HepG2 (cell line): ENCODE results near the gene RAP1GAP2. TPM values are rescaled to one million over a fixed set of nuclear protein-coding genes. Genes with fewer than 3 reads are reported as not detected.

Experiments used
- CEBPB ChIP-seq: IDR thresholded peaks from 2 replicates; pipeline ENCODE4 v1.6.1; 2011; ENCODE audit warnings: low read depth, low read length, improper control_type of control experiment, borderline replicate concordance
- CEBPG ChIP-seq: IDR thresholded peaks from 2 replicates; pipeline ENCODE4 v1.6.1; 2016
- ETV5 ChIP-seq: IDR thresholded peaks from 2 replicates; pipeline ENCODE4 v1.6.1; 2018; ENCODE audit warnings: missing biosample characterization, missing genetic modification reagents, inconsistent platforms, borderline replicate concordance
- EZH2 ChIP-seq: conservative IDR thresholded peaks from 2 replicates; pipeline ENCODE4 v1.6.1; 2012; ENCODE audit warnings: mild to moderate bottlenecking, low read depth, low read length, moderate library complexity
- FOXA3 ChIP-seq: IDR thresholded peaks from 2 replicates; pipeline ENCODE4 v1.6.1; 2016; ENCODE audit warnings: missing genetic modification reagents, missing compliant biosample characterization
- RXRA ChIP-seq: sonication (generic); formaldehyde crosslinking; IDR thresholded peaks from 2 replicates; pipeline ENCODE4 v1.5.1; 2020; ENCODE audit warnings: missing genetic modification reagents
- SAP130 ChIP-seq: IDR thresholded peaks from 2 replicates; pipeline ENCODE4 v1.6.1; 2016; ENCODE audit warnings: low read depth
- ZBTB14 ChIP-seq: sonication (generic); formaldehyde crosslinking; IDR thresholded peaks from 2 replicates; pipeline ENCODE4 v1.4.0; 2020; ENCODE audit warnings: missing genetic modification reagents
- ZNF205 ChIP-seq: IDR thresholded peaks from 2 replicates; pipeline ENCODE4 v1.6.1; 2018; ENCODE audit warnings: missing biosample characterization, missing genetic modification reagents
- ZNF256 ChIP-seq: sonication (generic); formaldehyde crosslinking; conservative IDR thresholded peaks from 2 replicates; pipeline ENCODE4 v1.4.0; 2020; ENCODE audit warnings: missing genetic modification reagents
- ZNF432 ChIP-seq: sonication (generic); formaldehyde crosslinking; IDR thresholded peaks from 2 replicates; pipeline ENCODE4 v1.5.0; 2020; ENCODE audit warnings: missing genetic modification reagents, mild to moderate bottlenecking, borderline replicate concordance
- ZNF687 ChIP-seq: sonication (generic); formaldehyde crosslinking; IDR thresholded peaks from 2 replicates; pipeline ENCODE4 v1.5.1; 2020; ENCODE audit warnings: mild to moderate bottlenecking, missing genetic modification reagents, moderate library complexity
- polyA plus RNA-seq, 8 experiments: library from polyadenylated mRNA; depleted of rRNA in 3 of 8; stranded (reverse) in 7 of 8; unstranded in 1 of 8; fragments of >200 nt; fragmentation: Illumina TruSeq in 4 of 8; extraction: Trizol in 4 of 8; gene quantifications; 2 replicates each; pipeline versions ENCODE4 v1.2.1 to v1.2.3, GENCODE V29; 2011 to 2016; ENCODE audit warnings: low read depth in 4 of 8, missing spikeins in 1 of 8, mixed read lengths in 1 of 8; ENCODE audit not compliant: insufficient read depth in 1 of 8
- total RNA-seq, 5 experiments: library from RNA; depleted of rRNA; stranded (reverse); fragments of >200 nt; fragmentation: Illumina TruSeq; extraction: Trizol; gene quantifications; 2 replicates each; pipeline ENCODE4 v1.2.3, GENCODE V29; 2016; ENCODE audit warnings: low read depth in 1 of 5
- TF ChIP-seq, protein P1 (sequence below): sonication (generic); formaldehyde crosslinking; IDR thresholded peaks from 2 replicates; pipeline ENCODE4 v1.4.0; 2020; ENCODE audit warnings: mild to moderate bottlenecking, missing genetic modification reagents
- TF ChIP-seq, protein P2 (sequence below): sonication (generic); formaldehyde crosslinking; IDR thresholded peaks from 2 replicates; pipeline ENCODE4 v1.8.0; 2022; ENCODE audit warnings: mild to moderate bottlenecking, missing genetic modification reagents, moderate library complexity

RAP1GAP2 gene
- total and polyA plus RNA-seq, 2 of the 13 experiments (the other 11 are each of a cell fraction or from before 2014, with no cell fraction given), result 10.9 to 12.0 TPM

DNA sequence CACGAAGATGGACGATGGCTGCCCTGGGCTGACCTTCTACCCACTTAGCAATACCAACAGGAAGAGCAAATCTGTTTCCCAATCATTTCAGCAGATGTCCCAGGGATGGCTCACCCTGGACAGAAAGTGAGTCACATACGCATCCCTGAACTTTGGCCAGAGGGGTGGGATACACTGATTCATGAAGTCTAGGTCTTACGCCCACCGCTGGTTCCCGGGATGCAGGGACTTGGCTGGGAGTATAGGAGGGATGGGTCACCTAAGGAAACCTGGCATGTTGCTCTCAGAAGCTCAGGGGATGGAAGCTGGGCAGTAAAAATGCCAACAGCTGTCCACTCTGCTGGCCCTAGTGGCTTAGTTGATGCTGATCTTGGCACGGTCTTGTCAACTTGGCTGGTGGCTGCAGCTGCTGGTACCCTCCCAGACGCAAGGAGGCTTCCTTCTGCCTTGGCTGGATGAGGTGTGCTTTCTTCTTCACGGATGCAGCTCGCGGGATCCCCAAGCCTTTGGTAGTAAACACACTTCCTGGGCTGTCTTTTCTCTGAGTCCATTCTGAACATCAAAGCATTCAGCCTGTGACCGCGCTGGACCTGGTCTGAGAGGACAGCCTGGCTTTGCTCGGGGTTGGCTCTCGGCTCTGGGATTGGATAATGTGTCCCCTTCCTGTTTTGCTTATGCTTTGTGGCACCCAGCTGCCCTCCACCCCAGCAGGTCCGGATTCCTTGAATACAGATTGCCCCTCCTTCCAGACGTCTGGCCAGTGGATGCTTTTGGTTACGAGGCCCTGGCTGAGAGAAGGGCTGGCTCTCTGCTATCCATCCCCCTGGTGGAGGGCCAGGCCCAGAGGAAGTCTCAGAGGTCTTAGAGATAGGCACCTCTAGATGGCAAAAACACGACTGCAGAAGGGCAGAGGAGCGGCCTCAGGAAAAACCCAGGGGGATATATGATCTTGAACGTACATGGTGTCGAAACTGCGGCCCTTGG lies 71.5 kb downstream of the RAP1GAP2 start (continued):
- TF ChIP-seq, protein P1, sequence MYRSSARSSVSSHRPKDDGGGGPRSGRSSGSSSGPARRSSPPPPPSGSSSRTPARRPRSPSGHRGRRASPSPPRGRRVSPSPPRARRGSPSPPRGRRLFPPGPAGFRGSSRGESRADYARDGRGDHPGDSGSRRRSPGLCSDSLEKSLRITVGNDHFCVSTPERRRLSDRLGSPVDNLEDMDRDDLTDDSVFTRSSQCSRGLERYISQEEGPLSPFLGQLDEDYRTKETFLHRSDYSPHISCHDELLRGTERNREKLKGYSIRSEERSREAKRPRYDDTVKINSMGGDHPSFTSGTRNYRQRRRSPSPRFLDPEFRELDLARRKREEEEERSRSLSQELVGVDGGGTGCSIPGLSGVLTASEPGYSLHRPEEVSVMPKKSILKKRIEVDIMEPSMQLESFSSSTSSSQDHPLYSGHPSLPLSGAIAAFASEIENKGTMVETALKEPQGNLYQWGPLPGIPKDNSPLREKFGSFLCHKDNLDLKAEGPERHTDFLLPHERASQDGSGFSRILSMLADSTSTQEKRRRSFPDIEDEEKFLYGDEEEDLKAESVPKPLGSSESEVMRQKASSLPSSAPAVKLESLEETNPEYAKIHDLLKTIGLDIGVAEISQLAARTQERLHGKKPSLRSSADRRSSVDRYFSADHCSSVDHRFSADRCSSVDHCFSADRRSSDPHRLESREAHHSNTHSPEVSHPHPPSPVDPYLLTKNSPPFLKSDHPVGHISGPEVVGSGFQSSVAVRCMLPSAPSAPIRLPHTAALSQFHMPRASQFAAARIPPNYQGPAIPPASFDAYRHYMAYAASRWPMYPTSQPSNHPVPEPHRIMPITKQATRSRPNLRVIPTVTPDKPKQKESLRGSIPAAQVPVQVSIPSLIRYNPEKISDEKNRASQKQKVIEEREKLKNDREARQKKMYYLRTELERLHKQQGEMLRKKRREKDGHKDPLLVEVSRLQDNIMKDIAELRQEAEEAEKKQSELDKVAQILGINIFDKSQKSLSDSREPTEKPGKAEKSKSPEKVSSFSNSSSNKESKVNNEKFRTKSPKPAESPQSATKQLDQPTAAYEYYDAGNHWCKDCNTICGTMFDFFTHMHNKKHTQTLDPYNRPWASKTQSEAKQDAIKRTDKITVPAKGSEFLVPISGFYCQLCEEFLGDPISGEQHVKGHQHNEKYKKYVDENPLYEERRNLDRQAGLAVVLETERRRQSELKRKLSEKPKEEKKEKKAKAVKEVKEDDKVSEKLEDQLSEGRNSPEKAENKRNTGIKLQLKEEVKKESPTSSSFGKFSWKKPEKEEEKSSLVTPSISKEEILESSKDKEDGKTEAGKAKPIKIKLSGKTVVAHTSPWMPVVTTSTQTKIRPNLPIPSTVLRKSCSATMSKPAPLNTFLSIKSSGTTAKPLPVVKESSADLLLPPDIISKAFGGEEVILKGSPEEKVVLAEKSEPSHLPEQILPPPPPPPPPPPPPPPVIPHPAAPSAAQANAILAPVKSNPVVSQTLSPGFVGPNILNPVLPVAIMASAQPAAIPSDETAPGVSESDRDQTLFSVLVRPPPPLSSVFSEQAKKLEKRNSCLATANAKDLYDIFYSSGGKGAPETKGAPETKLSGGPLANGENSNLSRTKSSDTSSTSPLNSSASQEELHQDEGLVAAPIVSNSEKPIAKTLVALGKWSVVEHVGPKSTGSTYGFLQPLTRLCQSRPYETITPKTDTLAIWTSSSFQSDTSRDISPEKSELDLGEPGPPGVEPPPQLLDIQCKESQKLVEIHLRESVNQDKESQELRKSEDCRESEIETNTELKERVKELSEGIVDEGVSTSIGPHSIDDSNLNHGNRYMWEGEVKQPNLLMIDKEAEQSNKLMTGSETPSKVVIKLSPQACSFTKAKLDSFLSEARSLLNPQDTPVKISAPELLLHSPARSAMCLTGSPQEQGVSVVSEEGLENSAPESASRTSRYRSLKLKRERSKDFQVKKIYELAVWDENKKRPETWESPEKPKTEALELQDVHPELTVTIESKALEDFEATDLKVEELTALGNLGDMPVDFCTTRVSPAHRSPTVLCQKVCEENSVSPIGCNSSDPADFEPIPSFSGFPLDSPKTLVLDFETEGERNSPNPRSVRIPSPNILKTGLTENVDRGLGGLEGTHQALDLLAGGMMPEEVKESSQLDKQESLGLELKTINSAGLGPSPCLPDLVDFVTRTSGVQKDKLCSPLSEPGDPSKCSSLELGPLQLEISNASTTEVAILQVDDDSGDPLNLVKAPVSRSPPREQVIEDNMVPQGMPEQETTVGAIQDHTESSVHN (CRISPR knock-in tag), result no peak
- TF ChIP-seq ZNF432 (no peak), RXRA (CRISPR knock-in tag) (peak; percentile 77; the same call in 1 of the 2 replicates), SAP130 (CRISPR knock-in tag) (peak; percentile 37; the same call in 1 of the 2 replicates), FOXA3 (CRISPR knock-in tag) (0 out of 2 replicates have a peak, but pooled peaks have one; percentile 20), EZH2 (no peak), ETV5 (CRISPR knock-in tag) (peak; percentile 74; the same call in 1 of the 2 replicates), ZNF256 (no peak), CEBPG (peak; percentile 66), ZNF687 (peak; percentile 47; the same call in 1 of the 2 replicates), ZNF205 (CRISPR knock-in tag) (no peak), ZBTB14 (no peak), CEBPB (peak; percentile 88)
- TF ChIP-seq, protein P2, sequence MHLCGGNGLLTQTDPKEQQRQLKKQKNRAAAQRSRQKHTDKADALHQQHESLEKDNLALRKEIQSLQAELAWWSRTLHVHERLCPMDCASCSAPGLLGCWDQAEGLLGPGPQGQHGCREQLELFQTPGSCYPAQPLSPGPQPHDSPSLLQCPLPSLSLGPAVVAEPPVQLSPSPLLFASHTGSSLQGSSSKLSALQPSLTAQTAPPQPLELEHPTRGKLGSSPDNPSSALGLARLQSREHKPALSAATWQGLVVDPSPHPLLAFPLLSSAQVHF (CRISPR knock-in tag), result no peak
